Measurements from ENCODE around the gene GNB5.
"Not testable (repeated sequence)": the region's sequence is repeated elsewhere in the genome, so short reads cannot be mapped to it uniquely, and the experiment has no call there.

- not testable (repeated sequence) for TF ChIP-seq CTCF (IDR thresholded peaks at IDR 0.05 in 8 of 11, conservative IDR thresholded peaks at IDR 0.05 in 3 of 11); POLR2A (IDR thresholded peaks at IDR 0.05)
Measured at GRCh38 chr15:52170199-52170598, 21.0 kb downstream of the GNB5 start.
